COLO668 (cell line): ENCODE measurements around the gene MACF1.
"Not testable (repeated sequence)": the region's sequence is repeated elsewhere in the genome, so short reads cannot be mapped to it uniquely, and the experiment has no call there.

Source experiments
- DNase-seq: peaks from one replicate; lab custom pipeline; 2025; ENCODE audit not compliant: unreplicated experiment; lab: John Stamatoyannopoulos, UW

The MACF1 gene

GRCh38 chr1:39508266-39508665 is 303.8 kb downstream of the MACF1 start:
- DNase-seq = no peak

GRCh38 chr1:39508857-39509305 is 304.4 kb downstream of the MACF1 start:
- no peak for DNase-seq

- no peak for DNase-seq
Measured at GRCh38 chr1:39509360-39510009, 305.0 kb downstream of the MACF1 start.

- DNase-seq = not testable (repeated sequence)
Measured at GRCh38 chr1:39510570-39511186, 306.2 kb downstream of the MACF1 start.

GRCh38 chr1:39511477-39511876 is 307.0 kb downstream of the MACF1 start:
- not testable (repeated sequence) for DNase-seq

- not testable (repeated sequence) for DNase-seq
Measured at GRCh38 chr1:39512234-39512847, 307.8 kb downstream of the MACF1 start.

- DNase-seq = not testable (repeated sequence)
Measured at GRCh38 chr1:39514710-39515124, 310.2 kb downstream of the MACF1 start.

GRCh38 chr1:39515131-39516086 is 310.9 kb downstream of the MACF1 start:
- not testable (repeated sequence) for DNase-seq

- DNase-seq = not testable (repeated sequence)
Measured at GRCh38 chr1:39516841-39517240, 312.3 kb downstream of the MACF1 start.

- DNase-seq = not testable (repeated sequence)
Measured at GRCh38 chr1:39517936-39518335, 313.4 kb downstream of the MACF1 start.

- not testable (repeated sequence) for DNase-seq
Measured at GRCh38 chr1:39519376-39519775, 314.9 kb downstream of the MACF1 start.

GRCh38 chr1:39522221-39522620 is 317.7 kb downstream of the MACF1 start:
- DNase-seq = not testable (repeated sequence)

- no peak for DNase-seq
Measured at GRCh38 chr1:39522661-39523567, 318.4 kb downstream of the MACF1 start.

- DNase-seq = no peak
Measured at GRCh38 chr1:39524171-39524570, 319.7 kb downstream of the MACF1 start.

GRCh38 chr1:39524591-39525365 is 320.3 kb downstream of the MACF1 start:
- no peak for DNase-seq

- DNase-seq = no peak
Measured at GRCh38 chr1:39525366-39526165, 321.1 kb downstream of the MACF1 start.

- no peak for DNase-seq
Measured at GRCh38 chr1:39526466-39527189, 322.1 kb downstream of the MACF1 start.

GRCh38 chr1:39527190-39527579 is 322.7 kb downstream of the MACF1 start:
- DNase-seq = not testable (repeated sequence)
